Measurements from ENCODE around the gene KCNMB2.

GRCh38 chr3:178835033-178835432 is 298.8 kb downstream of the KCNMB2 start:
- no peak for TF ChIP-seq CTCF (conservative IDR thresholded peaks at IDR 0.05; ENCODE audit: low read depth, low read length)
- TF ChIP-seq EZH2 (IDR thresholded peaks at IDR 0.05; ENCODE audit: borderline replicate concordance, low read depth, low read length, poor library complexity, severe bottlenecking): no peak
